A549 (cell line): ENCODE results near the gene TTLL3.

ENCODE experiments used
- ATOH8 ChIP-seq: fragments of 250-450 bp; sonication (Bioruptor Pico); IDR thresholded peaks from 2 replicates; pipeline ENCODE4 v1.5.0; 2020; ENCODE audit warnings: low read depth, mild to moderate bottlenecking, moderate library complexity
- CBX8 ChIP-seq: fragments of 200-600 bp; sonication (generic); IDR thresholded peaks from 2 replicates; pipeline ENCODE4 v1.6.1; 2016
- CTCF ChIP-seq: fragments of >200 bp; sonication (Bioruptor Twin); formaldehyde crosslinking; IDR thresholded peaks from 3 replicates; pipeline ENCODE4 v1.5.1; 2016
- ELK1 ChIP-seq: fragments of 150-350 bp; IDR thresholded peaks from 2 replicates; pipeline ENCODE4 v1.6.1; 2014; ENCODE audit warnings: low read depth, mild to moderate bottlenecking, low read length
- GATA3 ChIP-seq: IDR thresholded peaks from 2 replicates; pipeline ENCODE4 v1.6.1; 2012; ENCODE audit warnings: borderline replicate concordance
- MYC ChIP-seq: IDR thresholded peaks from 2 replicates; pipeline ENCODE4 v1.6.1; 2012; ENCODE audit warnings: mild to moderate bottlenecking, inconsistent platforms, low read length, improper control_type of control experiment, borderline replicate concordance
- NR3C1 ChIP-seq: fragments of >200 bp; sonication (Bioruptor Twin); formaldehyde crosslinking; IDR thresholded peaks from 3 replicates; pipeline ENCODE4 v1.6.1; 2017
- RAD21 ChIP-seq, 2 experiments: fragments of >200 bp in 1 of 2; sonication (Bioruptor Twin) in 1 of 2; formaldehyde crosslinking in 1 of 2; IDR thresholded peaks in 1 of 2; conservative IDR thresholded peaks in 1 of 2; 2 replicates in 1 of 2; 3 replicates in 1 of 2; pipeline ENCODE4 v1.6.1; 2012 to 2018; ENCODE audit warnings: inconsistent platforms in 1 of 2
- SMC3 ChIP-seq: fragments of >200 bp; sonication (Bioruptor Twin); formaldehyde crosslinking; IDR thresholded peaks from 3 replicates; pipeline ENCODE4 v1.6.1; 2018; ENCODE audit warnings: inconsistent platforms
- ZC3H11A ChIP-seq: fragments of 450-650 bp; IDR thresholded peaks from 2 replicates; pipeline ENCODE4 v1.6.1; 2014; ENCODE audit warnings: antibody characterized with exemption, mild to moderate bottlenecking

- TF ChIP-seq ZC3H11A (no peak), RAD21 (conservative IDR thresholded peaks at IDR 0.05 in 1 of 2, IDR thresholded peaks at IDR 0.05 in 1 of 2) (no peak), SMC3 (no peak), ATOH8 (CRISPR knock-in tag) (no peak), CTCF (peak; percentile 36; the same call in 2 of the 3 replicates), NR3C1 (no peak), ELK1 (no peak), GATA3 (no peak), CBX8 (no peak), MYC (no peak)
Measured at GRCh38 chr3:9786825-9787669, 23.0 kb upstream of the TTLL3 start.
